ENCODE results near the gene PLXDC2.

- TF ChIP-seq EZH2 (IDR thresholded peaks at IDR 0.05), result no peak
- no peak for TF ChIP-seq CTCF (IDR thresholded peaks at IDR 0.05 in 2 of 3, conservative IDR thresholded peaks at IDR 0.05 in 1 of 3; ENCODE audit: borderline replicate concordance in 1 of 3, insufficient read depth in 1 of 3, low read depth in 2 of 3, low read length in 2 of 3)
- no peak for TF ChIP-seq EZH2phosphoT487 (IDR thresholded peaks at IDR 0.05; ENCODE audit: borderline replicate concordance)
- TF ChIP-seq YY1 (IDR thresholded peaks at IDR 0.05; ENCODE audit: extremely low read depth, insufficient replicate concordance, low read depth, low read length), result no peak
- TF ChIP-seq CEBPB (IDR thresholded peaks at IDR 0.05; ENCODE audit: low read depth), result no peak
Observed at GRCh38 chr10:19964625-19965024, 148.4 kb downstream of the PLXDC2 start.

All from HCT116 (cell line).